ENCODE results near the gene NRP1.

Gene NRP1

DNA sequence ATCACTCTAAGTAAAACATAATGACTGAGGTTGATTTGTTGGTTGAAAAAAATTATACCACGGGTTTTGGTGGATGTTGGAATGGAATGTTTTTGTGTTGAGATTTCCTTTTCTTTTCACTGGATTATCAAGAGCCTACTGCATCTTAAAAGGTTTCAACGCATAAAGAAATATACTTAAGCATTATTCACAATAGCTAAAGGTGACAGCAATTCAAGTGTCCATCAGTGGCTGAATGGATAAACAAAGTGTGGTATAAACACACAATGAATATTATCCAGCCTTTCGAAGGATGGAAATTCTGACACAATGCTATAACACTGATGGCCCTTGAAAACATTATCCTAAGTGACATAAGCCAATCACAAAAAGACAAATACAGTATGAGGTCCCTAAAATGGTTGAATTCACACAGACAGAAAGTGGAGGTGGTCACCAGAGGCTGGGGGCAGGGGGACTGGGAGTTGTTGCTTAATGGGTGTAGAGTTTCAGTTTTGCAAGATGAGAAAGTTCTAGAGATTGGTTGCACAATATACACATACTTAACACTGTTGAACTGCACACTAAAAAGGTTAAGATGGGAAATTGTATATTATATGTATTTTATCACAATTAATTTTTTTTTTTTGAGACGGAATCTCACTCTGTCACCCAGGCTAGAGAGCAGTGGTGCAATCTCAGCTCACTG lies 122.3 kb downstream of the NRP1 start:
- Histone ChIP-seq H3K4me1 (no peaks in the 10 kb centered on the region), H3K27me3 (ENCODE audit: control insufficient read depth, insufficient read depth, low read length) (no peaks in the 10 kb centered on the region), H3K27ac (no peak overlapping the region), H2AFZ (no peak overlapping the region), H3K4me3 (ENCODE audit: low read depth, low read length) (no peak overlapping the region), H3K9me3 (ENCODE audit: control insufficient read depth, low read length) (no peaks in the 10 kb centered on the region), H3K4me2 (ENCODE audit: low read length) (no peak overlapping the region), H3K9ac (no peak overlapping the region), H3K79me2 (no peaks in the 10 kb centered on the region), H3K36me3 (ENCODE audit: control insufficient read depth, insufficient read depth, low read length) (no peaks in the 10 kb centered on the region)
- TF ChIP-seq, protein P1, sequence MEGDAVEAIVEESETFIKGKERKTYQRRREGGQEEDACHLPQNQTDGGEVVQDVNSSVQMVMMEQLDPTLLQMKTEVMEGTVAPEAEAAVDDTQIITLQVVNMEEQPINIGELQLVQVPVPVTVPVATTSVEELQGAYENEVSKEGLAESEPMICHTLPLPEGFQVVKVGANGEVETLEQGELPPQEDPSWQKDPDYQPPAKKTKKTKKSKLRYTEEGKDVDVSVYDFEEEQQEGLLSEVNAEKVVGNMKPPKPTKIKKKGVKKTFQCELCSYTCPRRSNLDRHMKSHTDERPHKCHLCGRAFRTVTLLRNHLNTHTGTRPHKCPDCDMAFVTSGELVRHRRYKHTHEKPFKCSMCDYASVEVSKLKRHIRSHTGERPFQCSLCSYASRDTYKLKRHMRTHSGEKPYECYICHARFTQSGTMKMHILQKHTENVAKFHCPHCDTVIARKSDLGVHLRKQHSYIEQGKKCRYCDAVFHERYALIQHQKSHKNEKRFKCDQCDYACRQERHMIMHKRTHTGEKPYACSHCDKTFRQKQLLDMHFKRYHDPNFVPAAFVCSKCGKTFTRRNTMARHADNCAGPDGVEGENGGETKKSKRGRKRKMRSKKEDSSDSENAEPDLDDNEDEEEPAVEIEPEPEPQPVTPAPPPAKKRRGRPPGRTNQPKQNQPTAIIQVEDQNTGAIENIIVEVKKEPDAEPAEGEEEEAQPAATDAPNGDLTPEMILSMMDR (IDR thresholded peaks at IDR 0.05) = no peak

DNA sequence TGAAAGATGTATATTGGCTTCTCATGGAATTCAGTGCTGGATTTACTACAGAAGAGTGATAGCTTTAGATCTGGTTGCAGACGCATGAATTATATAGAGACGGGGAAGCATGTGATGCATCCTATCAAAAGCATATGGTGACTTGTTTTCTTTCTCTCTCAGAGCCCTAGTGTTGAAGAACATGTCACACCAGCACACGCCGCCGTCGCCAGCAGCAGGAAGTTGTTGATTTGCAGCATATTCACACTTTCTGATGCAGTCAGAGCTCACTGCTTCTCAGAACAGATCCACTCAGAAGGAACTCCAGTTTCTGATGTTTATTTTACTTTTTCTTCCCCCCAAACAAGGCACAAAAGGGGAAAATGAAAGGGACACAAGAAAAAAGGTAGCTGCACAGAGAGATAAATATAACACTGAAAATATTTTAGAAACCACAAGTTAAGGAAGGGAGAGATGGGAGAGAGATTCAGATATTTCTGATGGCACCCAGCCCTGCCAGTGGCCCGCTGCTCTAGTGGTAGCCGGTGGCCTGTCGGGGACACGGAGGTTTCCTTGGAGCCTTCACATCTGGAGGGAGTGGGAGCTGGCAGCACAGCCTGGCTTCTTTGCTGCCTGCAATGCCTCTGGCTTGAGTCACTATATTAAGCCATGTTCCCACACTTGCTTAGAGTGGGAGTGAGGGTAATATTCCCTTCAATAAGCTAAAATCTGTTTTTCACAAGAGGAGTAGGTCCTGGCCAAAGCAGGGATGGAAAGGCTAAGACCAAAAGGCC lies 123.2 kb downstream of the NRP1 start:
- H3K4me1 ChIP-seq = no peaks in the 10 kb centered on the region
- H3K4me3 ChIP-seq (ENCODE audit: low read depth, low read length) = no peak overlapping the region
- no peaks in the 10 kb centered on the region for H3K27me3 ChIP-seq (ENCODE audit: control insufficient read depth, insufficient read depth, low read length)
- H3K9me3 ChIP-seq (ENCODE audit: control insufficient read depth, low read length) = no peaks in the 10 kb centered on the region
- H3K4me2 ChIP-seq (ENCODE audit: low read length) = no peak overlapping the region
- no peaks in the 10 kb centered on the region for H3K79me2 ChIP-seq
- no peak overlapping the region for H3K27ac ChIP-seq
- no peak overlapping the region for H2AFZ ChIP-seq
- H3K36me3 ChIP-seq (ENCODE audit: control insufficient read depth, insufficient read depth, low read length) = no peaks in the 10 kb centered on the region
- TF ChIP-seq, protein P1 (IDR thresholded peaks at IDR 0.05) = no peak
- H3K9ac ChIP-seq = no peak overlapping the region

DNA sequence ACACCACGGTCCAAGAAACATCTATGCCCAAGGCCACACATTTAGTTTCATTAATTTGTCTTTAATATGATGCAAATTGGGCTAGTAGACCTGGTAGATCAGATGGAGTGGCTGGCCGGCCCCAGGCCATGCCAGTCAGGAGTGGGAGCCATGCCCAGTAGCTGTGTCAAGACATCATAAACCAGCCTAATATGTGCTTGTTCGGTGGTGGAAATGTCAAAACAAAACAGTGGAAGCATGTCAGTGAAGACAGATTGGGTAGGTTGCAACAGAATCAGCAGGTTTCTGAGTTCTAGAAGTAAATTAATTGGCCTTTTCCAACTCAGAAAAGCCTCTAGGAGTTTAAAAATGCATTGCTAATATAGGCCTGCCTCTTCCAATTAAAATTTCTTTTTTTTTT lies 124.7 kb downstream of the NRP1 start:
- H3K9me3 ChIP-seq (ENCODE audit: control insufficient read depth, low read length) = no peaks in the 10 kb centered on the region
- no peaks in the 10 kb centered on the region for H3K4me1 ChIP-seq
- no peak overlapping the region for H3K27ac ChIP-seq
- H3K4me3 ChIP-seq (ENCODE audit: low read depth, low read length) = no peak overlapping the region
- no peak overlapping the region for H3K9ac ChIP-seq
- TF ChIP-seq, protein P1 (IDR thresholded peaks at IDR 0.05) = no peak
- no peaks in the 10 kb centered on the region for H3K36me3 ChIP-seq (ENCODE audit: control insufficient read depth, insufficient read depth, low read length)
- no peaks in the 10 kb centered on the region for H3K27me3 ChIP-seq (ENCODE audit: control insufficient read depth, insufficient read depth, low read length)
- no peaks in the 10 kb centered on the region for H3K79me2 ChIP-seq
- H2AFZ ChIP-seq = no peak overlapping the region
- no peak overlapping the region for H3K4me2 ChIP-seq (ENCODE audit: low read length)

DNA sequence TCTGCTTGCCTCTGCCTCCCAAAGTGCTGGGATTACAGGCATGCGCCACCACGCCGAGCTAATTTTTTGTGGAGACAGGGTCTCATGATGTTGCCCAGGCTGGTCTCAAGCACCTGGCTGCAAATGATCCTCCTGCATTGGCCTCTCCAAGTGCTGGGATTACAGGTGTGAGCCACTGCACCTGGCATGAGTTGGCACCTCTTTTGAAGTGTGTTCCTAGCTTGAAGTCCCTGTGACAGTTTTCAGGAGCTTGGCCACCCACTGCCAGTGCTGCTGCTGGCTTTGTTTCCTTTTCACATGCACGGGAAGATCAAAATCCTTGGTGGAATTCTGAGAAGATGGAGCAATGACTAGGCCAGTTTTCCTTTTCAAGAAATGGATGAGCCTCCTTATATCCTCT lies 126.3 kb downstream of the NRP1 start:
- Histone ChIP-seq H3K4me1 (no peaks in the 10 kb centered on the region), H3K27me3 (ENCODE audit: control insufficient read depth, insufficient read depth, low read length) (no peaks in the 10 kb centered on the region), H3K36me3 (ENCODE audit: control insufficient read depth, insufficient read depth, low read length) (no peaks in the 10 kb centered on the region), H3K79me2 (no peaks in the 10 kb centered on the region), H3K27ac (no peak overlapping the region), H3K4me2 (ENCODE audit: low read length) (no peak overlapping the region), H2AFZ (no peak overlapping the region), H3K4me3 (ENCODE audit: low read depth, low read length) (no peak overlapping the region), H3K9me3 (ENCODE audit: control insufficient read depth, low read length) (no peaks in the 10 kb centered on the region), H3K9ac (no peak overlapping the region)
- TF ChIP-seq, protein P1 (IDR thresholded peaks at IDR 0.05) = no peak

Measured in parathyroid adenoma (tissue), 2 donors.